Stimulated activated CD4-positive, alpha-beta T cell treated with anti-CD3 and anti-CD28 coated beads, Interleukin-1b, Interleukin-23, amount 100 ng/mL, for 24 hours (primary cell): ENCODE data around the gene MME.

Source experiments
- DNase-seq, 4 experiments: peaks; one replicate each; pipeline ENCODE4 v3.0.0-alpha.2; 2020; ENCODE audit warnings: low read depth in 4 of 4, low spot score in 1 of 4

The MME gene

DNA sequence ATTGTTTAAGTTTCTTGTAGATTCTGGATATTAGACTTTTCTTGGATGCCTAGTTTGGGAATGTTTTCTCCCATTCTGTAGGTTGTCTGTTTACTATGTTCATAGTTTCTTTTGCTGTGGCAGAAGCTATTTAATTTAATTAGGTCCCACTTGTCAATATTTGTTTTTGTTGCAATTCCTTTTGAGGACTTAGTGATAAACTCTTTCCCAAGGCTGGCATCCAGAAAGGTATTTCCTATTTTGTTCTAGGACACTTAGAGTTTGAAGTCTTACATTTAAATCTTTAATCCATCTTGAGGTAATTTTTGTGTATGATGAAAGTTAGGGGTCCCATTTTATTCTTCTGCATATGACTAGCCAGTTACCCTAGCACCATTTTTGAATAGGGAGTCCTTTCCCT, 54.9 kb downstream of the MME start:
- no peak for DNase-seq

DNA sequence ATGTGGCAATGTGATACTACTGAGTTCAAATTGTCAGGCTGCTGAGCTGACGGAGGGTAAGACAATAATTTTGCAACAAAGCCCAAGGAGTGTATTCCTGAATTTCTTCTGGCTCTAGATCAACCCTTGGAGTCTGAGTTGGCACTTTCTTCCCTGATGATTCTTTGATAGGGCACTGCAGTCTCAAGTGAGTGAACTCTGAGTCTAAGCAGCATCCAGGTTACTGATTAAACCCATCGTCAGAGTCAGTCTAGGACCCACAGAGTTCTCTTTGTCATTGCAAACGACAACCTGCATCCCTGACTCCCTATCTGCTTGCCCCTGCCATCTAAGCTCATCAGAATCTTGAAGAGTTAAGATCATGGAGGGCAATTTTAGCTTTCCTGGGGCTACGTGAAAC, 58.6 kb downstream of the MME start:
- no peak for DNase-seq

DNA sequence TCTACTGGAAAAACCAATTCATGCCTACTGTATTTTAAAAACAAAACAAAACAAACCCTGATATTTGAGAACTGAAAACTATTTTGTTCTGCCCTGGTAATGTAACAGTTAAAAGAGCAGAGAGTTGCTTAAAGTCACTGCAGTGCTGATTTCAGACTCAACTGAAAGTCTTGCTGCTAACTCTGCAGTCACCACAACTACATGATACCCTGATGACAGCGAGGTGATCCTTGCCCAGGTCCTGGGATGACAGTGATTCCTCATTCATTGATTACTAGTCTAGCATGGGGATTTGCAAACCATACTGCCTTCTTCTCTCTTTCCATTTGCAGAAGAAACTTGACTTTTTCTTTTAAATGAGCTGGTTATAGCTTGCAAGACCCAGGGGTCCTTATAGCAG, 67.5 kb downstream of the MME start:
- DNase-seq: no peak

DNA sequence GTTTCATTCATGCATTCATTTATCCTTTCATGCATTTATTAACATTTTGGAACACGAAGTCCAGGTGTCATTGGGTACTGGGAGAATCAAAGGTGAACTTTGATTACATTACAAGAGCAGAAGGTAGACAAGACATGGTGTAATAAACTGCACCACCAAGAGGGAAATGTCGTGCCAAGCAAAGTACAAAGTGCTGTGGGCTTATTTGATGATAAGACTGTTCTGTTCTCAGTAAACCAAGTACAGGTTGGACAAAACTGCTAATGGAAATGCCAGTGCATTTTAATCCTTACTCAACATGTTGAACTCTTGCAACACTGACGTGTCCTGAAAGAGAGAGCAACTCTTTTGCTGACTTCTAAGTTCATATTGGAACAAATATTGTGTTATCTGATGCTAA, 69.4 kb downstream of the MME start:
- DNase-seq: no peak

DNA sequence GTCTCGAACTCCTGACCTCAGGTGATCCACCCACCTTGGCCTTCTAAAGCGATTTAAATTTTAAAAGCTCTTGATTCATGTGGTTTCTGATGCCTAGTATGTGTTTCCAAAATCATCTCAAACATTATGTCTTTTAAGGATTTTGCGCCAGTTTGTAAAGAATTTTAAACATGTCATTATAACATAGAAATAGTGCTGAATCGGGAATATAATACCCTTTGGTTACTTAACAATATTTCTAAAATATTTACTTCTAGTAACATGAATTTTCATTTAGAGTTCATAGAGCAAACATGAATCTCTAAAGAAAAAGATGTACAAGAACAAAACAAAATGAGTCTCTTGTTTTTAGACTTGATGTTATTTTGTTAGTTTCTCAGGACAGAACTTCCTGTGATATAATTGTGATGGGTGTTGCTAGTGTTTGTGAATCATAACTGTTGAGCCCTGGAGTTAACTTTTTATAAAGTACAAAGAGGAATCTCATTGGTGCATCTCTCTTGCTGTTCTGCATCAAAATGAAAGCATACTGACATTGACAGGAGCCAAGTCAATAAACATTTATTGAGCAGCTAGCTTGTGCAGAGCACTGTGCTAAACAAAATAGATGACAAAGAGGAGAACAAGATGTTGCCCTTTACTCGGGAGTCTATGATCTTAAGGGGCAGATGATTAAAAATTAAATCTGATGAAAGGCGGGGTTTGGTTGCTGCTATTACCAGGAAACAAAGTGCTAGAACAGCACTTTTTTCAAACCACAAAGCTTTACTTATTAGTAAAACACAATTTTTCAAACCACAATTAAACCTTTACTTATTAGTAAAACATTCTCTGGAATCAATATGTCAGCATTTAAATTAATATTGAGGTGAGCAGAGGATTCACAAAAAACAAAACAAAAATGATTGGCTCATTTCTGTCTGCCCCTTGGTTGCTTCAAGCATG, 73.4 kb downstream of the MME start:
- no peak for DNase-seq

DNA sequence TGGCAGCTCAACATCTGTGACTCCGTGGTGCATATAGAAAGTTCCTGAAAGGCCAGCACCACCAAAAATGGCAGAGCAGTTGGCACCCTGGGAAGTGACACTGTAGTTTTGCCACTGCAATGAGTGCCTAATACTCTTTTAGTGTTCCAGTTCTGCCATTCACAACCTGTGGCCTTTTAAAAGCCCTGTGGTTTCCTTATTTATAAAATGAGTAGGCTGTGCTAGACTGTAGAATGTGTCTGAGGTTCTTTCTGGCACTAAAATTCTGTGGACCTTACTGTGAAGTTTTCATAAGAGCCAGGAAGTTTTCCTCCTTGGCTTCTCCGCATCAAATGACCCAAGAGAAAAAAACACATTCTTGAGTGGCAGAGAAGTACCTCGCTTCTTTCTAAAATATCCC, 74.1 kb downstream of the MME start:
- no peak for DNase-seq

DNA sequence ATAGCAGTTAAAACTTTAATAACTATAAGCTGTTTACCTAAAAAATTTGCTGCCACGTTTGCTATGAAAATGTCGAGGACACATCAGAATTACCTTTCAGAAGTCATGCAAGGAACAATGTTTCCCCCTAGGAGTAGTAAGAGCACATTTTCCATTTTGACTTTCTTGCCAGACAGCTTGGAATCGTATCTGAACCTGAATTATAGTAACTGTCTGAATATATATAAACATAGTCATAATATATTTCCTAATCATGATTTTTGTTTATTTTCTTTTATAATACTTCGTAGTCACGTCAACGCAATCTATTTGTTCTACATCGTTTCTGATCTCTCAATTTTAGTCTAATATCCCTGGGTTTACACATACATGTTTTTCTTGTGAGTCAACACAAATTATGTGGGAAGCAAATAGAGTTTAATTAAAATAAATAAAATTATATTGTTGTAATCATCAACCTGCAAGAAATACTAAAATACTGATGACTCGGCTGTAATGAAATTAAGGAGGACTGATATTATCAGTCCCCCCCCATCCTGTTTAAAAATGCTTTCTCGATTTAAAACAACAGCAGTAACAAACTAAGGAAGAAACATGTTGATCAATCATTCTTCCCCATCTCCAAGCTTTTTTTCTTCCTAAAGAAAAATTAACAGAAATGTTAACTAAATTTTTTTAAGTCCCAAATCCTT, 78.4 kb downstream of the MME start:
- no peak for DNase-seq

DNA sequence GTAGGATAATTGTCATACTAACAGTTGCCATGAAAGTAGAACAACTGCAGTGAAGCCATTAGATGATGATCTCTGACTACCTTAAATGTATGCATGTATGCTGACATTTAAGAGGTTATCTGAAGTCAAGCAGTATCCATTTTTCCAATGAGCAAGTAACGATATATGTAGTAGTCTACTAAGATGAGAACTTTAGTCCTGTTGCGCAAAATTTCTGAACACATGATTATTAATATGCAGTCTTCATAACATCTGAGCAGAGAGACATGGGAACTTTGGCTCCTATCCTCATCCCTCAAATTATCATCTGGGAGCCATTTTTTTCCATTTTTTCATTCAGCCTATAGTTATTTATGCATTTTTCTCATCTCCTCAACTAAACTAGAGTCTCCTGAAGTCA, 79.2 kb downstream of the MME start:
- DNase-seq: no peak

DNA sequence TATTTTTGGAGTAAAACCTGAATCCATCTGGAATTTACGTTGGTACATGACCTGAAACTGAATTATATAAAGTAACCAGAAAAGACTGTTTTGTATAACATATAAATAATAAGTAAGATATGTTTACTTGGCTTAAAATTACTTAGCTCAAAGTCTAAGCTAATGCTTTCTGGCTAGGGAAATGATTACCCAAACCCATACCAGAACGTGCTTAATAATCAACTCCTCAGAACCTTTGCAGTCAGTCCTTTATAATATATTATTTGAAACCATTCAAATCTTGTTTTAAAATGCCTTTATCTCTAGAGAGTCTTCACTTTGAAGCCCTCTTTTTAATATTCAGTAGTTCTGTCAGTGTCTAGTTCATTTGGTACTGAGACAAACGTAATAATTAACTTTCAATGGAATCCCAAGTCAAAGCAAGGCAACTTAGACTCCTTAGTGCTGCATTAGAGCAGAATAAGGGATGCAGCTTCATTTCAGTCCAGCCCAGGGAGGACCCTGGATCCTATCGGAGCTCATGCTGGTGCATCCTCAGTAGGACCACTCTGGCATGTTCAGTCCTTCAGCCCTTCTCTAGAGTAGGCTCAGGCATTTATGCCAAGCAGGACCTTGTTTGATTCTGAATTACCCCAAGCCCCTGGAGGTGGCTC, 81.6 kb downstream of the MME start:
- DNase-seq: no peak

DNA sequence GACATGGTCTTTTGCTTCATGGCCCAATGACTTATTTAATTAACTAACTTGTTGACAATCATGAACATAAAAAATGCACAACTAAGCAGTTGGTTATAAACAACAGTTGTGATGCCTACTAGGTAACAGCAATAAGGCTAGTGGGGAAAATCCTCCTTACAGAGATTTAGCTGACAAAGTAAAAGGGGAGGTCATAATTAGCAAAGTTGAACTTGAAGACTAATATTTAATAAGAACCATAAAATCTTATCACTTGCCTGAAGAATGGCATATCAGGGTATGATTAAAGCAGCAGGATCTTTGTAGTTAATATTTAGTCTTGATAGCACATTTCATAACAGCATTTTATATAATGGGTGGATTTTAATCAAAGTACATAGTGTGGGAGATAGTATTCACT, 84.2 kb downstream of the MME start:
- DNase-seq: no peak

DNA sequence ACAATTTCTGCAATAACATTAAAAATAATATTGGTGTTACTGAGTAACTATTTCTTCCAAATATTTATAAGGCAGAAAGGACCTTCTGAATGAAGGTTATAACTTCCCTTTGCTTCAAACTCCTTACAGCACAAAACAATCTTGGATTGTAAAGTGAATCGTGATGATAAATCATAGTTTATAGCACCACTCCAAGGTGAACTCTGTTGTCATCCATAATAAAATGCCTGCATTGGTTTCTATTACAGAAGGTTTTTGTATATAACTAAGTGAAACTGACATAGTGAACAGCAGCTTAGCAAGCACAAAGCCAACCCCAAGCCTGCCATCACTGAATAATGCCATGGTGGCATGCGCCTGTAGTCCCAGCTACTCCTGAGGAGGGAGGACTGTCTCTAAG, 86.3 kb downstream of the MME start:
- DNase-seq: no peak

DNA sequence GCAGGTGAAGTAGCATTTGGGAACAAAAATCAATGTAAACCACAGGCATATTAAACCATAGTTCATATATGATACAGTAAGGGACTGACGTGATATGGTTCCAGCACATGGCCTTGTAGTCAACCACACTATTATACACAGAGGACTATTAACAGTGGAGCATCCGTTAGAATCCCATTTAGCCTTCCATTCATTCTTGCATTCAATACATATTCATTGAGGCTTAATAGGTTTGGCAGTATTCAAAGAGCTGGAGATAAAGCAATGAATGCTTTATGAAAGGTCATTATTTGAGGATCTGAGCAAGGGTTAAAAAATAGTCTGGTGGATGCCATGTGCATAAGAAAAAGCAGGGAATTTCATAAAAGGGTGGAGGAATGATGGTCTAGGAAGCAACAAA, 89.1 kb downstream of the MME start:
- no peak for DNase-seq

DNA sequence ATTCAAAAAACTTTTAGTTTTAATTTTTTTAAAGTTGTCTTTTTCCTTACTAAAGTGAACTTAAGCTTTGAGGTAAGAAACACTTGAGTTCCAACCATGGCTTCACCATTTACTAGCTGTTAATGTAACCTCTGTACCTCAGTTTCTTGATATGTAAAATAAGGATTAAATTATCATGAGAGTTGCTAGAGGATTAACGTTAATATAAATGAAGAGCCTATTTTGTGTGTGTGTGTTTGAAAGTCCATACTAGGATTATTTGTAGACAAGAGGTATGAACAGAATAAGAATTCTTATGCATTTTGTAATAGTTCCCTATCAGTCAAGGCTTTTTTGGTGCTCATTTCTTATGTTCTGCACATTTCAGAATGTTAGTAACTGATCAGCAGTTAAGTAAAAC, 93.7 kb downstream of the MME start:
- DNase-seq: no peak

DNA sequence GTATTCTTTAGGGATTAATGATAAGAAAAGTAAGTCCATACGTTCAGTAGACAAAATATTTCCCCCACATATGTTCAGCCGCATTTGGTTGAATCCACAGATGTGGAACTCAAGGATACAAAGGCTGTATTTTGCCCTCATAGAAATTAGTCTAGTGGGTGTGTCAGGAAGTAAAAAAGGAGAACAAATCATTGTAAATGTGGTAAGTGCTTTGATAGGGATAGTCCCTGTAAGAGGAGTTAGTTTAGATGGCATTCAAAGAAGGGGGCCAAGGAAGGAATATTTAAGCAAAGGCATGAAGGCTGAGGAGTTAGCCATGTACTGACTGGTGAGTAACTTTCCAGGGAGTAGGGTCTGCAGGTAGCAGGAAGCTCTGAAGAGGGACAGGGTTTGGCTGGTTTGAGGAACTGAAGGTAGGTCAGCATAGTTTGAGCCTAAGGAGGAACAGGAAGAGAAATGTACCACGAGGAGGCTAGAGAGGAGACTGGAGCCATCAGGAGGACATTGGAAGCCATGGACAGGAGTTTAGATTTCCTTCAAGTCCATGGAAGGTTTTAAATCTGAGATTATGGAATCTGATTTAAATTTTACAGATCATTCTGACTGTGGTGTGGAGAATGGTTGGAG, 98.8 kb downstream of the MME start:
- DNase-seq: no peak

DNA sequence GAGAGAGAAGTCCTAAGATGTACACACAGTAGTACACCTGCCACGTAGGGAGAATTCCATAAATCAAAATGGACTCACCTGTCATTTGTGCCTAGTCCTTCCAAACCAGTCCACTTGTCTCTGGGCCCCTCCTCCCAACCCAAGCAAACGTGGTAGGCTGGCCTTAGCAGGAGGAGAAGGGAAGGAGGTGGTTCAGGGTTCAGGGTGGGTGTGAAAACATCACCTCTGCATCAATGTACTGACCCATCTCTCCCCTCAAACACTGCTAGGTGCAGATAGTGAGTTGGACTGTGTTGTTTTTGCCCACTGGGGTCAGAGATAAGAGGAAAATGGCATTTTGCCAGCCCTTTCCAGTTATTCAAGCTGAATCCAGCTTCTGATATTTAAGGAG, 99.3 kb downstream of the MME start:
- DNase-seq: no peak

DNA sequence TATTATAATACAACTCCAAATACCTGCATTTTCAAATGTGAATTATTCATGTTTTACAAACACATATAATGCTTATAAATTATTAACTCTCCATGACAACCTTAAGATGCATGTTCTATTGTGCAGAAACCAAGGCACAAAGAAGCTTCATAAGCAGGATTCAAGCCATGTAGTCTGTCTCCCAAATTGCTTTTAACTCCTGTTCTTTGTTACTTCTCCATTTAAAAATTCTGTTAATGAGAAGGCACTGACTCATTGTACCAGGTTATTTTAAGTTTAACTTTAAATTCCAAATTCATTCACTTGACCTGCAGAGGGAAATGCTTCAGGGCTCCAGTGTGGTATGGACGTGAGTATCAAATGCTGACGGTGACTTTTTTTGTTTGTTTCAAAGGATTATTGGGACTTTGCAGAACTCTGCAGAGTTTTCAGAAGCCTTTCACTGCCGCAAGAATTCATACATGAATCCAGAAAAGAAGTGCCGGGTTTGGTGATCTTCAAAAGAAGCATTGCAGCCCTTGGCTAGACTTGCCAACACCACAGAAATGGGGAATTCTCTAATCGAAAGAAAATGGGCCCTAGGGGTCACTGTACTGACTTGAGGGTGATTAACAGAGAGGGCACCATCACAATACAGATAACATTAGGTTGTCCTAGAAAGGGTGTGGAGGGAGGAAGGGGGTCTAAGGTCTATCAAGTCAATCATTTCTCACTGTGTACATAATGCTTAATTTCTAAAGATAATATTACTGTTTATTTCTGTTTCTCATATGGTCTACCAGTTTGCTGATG, 100.0 kb downstream of the MME start:
- DNase-seq: no peak

DNA sequence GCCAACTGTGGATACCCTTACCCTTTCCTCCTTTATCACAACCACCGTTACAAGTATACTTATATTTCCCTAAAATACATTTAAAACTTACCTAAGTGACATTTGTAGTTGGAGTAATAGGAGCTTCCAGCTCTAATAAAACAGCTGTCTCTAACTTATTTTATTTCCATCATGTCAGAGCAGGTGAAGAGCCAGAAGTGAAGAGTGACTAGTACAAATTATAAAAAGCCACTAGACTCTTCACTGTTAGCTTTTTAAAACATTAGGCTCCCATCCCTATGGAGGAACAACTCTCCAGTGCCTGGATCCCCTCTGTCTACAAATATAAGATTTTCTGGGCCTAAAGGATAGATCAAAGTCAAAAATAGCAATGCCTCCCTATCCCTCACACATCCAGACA, 102.3 kb downstream of the MME start:
- DNase-seq: no peak

DNA sequence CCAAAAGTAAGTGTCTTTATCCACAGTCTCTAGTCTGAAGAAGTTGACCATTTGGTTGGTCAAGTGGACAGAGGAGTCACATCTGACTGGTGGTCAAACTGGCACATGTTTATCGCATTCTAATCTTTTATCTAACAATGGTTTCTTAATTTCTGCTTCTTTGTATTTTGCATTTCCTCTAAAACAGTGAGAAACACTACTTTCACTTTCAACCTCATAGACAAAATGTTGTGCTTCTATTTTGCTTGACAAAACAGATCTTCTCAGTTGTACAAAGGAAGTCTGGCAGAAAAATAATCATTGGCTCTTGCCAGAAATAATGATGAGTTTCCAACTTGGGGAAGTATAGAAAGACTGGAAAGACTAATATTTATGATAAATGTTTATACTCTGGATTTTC, 103.9 kb downstream of the MME start:
- no peak for DNase-seq

DNA sequence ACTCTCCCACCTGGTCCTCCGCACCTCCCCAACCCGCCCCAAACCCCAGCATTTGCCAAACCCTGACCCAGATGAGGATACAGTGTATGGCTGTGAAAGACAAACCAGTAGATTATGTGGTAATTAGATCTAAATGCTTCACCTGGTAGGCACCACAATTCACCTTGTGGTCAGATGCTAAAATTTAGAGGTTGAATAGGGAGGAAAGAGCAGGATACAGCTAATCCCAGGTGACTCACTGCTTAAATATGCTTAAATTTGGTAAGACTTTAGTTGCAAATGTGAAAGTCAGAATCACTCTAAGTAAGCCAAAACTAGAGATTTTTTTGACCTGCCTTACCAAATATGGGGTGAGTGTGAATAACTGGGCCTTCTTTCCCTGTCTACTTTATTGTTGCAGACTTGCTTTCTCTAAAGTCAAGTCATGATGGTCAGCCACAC, 105.5 kb downstream of the MME start:
- DNase-seq: no peak

DNA sequence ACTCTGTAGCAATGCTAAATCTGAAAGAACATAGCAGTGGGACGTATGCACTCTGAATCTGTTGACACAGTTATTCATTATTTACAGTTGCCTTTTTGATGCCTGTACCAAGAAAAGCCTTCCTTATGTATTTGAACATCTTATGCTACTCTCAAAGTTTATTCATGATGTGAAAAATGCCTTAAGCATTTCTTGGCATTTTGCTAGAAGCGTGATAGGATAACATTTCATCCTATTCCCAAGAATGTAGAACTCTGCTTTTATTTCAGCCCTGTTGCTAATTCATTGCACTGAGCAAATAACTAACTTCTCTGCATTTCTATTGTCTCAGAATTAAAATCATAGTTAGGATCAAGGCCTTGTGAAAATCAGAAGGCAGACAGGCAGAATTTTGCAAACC, 107.9 kb downstream of the MME start:
- no peak for DNase-seq

DNA sequence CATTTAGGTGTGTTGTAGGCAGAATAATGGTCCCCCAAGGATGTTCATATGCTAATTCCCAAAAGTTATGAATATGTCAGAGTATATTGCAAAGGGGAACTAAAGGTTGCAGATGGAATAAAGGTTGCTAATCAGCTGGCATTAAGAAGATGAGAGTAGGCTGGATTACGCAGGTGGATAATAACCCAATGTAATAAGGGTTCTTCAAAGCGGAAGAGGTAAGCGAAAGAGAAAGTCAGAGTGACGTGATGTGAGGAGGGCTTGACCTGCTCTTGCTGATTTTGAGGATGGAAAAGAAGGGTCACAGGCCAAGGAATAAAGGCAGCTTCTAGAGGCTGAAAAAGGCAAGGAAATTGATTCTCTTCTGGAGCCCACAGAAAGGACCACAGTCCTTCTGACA, 109.4 kb downstream of the MME start:
- no peak for DNase-seq
